ENCODE data around the gene MTRF1L. TPM values are rescaled to one million over a fixed set of nuclear protein-coding genes. Genes with fewer than 3 reads are reported as not detected.
A peak's percentile ranks its signal among the peaks of the same experiment; 100 is the strongest.
"Not testable (repeated sequence)": the region's sequence is repeated elsewhere in the genome, so short reads cannot be mapped to it uniquely, and the experiment has no call there.

Gene MTRF1L
- total RNA-seq, 1 donor = 6.2 TPM

GRCh38 chr6:153012856-153013255 lies 10.3 kb upstream of the MTRF1L start:
- DNase-seq (ENCODE audit: low read depth in 2 of 3, low spot score in 2 of 3) = no peak

- DNase-seq (ENCODE audit: low read depth in 2 of 3, low spot score in 2 of 3) = no peak
These were observed 819 bp upstream of the MTRF1L start for GRCh38 chr6:153003366-153003690.

- peak in 1 of 3 donors; percentile 15 for DNase-seq (ENCODE audit: low read depth in 2 of 3, low spot score in 2 of 3)
These were observed 519 bp downstream of the MTRF1L start for GRCh38 chr6:153001767-153002612.

- not testable (repeated sequence) for DNase-seq (ENCODE audit: low read depth in 2 of 3, low spot score in 2 of 3)
These were observed 1.7 kb downstream of the MTRF1L start for GRCh38 chr6:153000790-153001189.

GRCh38 chr6:153000243-153000642 lies 2.3 kb downstream of the MTRF1L start:
- DNase-seq (ENCODE audit: low read depth in 2 of 3, low spot score in 2 of 3) = no peak

- not testable (repeated sequence) for DNase-seq (ENCODE audit: low read depth in 2 of 3, low spot score in 2 of 3)
These were observed 3.0 kb downstream of the MTRF1L start for GRCh38 chr6:152999538-152999937.

GRCh38 chr6:152993847-152994246 lies 8.7 kb downstream of the MTRF1L start:
- DNase-seq (ENCODE audit: low read depth in 2 of 3, low spot score in 2 of 3) = no peak

GRCh38 chr6:152993431-152993830 lies 9.1 kb downstream of the MTRF1L start:
- peak in 1 of 3 donors; percentile 12 for DNase-seq (ENCODE audit: low read depth in 2 of 3, low spot score in 2 of 3)

- DNase-seq (ENCODE audit: low read depth in 2 of 3, low spot score in 2 of 3) = no peak
These were observed 15.5 kb downstream of the MTRF1L start for GRCh38 chr6:152986978-152987377.

- DNase-seq (ENCODE audit: low read depth in 2 of 3, low spot score in 2 of 3) = not testable (repeated sequence)
These were observed 17.2 kb downstream of the MTRF1L start for GRCh38 chr6:152985300-152985699.

GRCh38 chr6:152984513-152984872 lies 18.0 kb downstream of the MTRF1L start:
- DNase-seq (ENCODE audit: low read depth in 2 of 3, low spot score in 2 of 3) = no peak

GRCh38 chr6:152983637-152984512 lies 18.6 kb downstream of the MTRF1L start:
- peak in 2 of 3 donors; percentile 73 to 78 for DNase-seq (ENCODE audit: low read depth in 2 of 3, low spot score in 2 of 3)

- DNase-seq (ENCODE audit: low read depth in 2 of 3, low spot score in 2 of 3) = peak; percentile 94 to 98 (median 98)
These were observed 19.4 kb downstream of the MTRF1L start, which contains the start of gene FBXO5 for GRCh38 chr6:152982904-152983636. Gene FBXO5 (minus strand): TSS chr6:152983041. CDS start chr6:152982959, 82 bp downstream.

GRCh38 chr6:152981989-152982903 lies 20.3 kb downstream of the MTRF1L start:
- no peak for DNase-seq (ENCODE audit: low read depth in 2 of 3, low spot score in 2 of 3)

GRCh38 chr6:152981219-152981618 lies 21.3 kb downstream of the MTRF1L start:
- DNase-seq (ENCODE audit: low read depth in 2 of 3, low spot score in 2 of 3) = no peak

GRCh38 chr6:152980656-152981055 lies 21.9 kb downstream of the MTRF1L start:
- DNase-seq (ENCODE audit: low read depth in 2 of 3, low spot score in 2 of 3) = no peak

GRCh38 chr6:152979116-152979515 lies 23.4 kb downstream of the MTRF1L start:
- no peak for DNase-seq (ENCODE audit: low read depth in 2 of 3, low spot score in 2 of 3)

- DNase-seq (ENCODE audit: low read depth in 2 of 3, low spot score in 2 of 3) = no peak
These were observed 24.5 kb downstream of the MTRF1L start for GRCh38 chr6:152978058-152978457.

GRCh38 chr6:152977556-152977955 lies 25.0 kb downstream of the MTRF1L start:
- DNase-seq (ENCODE audit: low read depth in 2 of 3, low spot score in 2 of 3) = peak in 1 of 3 donors; percentile 50

GRCh38 chr6:152976749-152977148 lies 25.8 kb downstream of the MTRF1L start:
- no peak for DNase-seq (ENCODE audit: low read depth in 2 of 3, low spot score in 2 of 3)
